NK-92 treated with Interleukin-12 subunit alpha and Interleukin-12 subunit beta, amount 100 ng/mL, for 24 hours (cell line): ENCODE data around the gene TXNDC11.

ENCODE experiments used
- DNase-seq: peaks from one replicate; lab custom pipeline; 2025; lab: John Stamatoyannopoulos, UW

The TXNDC11 gene

GRCh38 chr16:11688520-11688886 lies 54.2 kb downstream of the TXNDC11 start:
- DNase-seq = no peak

GRCh38 chr16:11687601-11688519 lies 54.8 kb downstream of the TXNDC11 start:
- no peak for DNase-seq

- DNase-seq = no peak
These were observed 55.8 kb downstream of the TXNDC11 start for GRCh38 chr16:11686713-11687380.

GRCh38 chr16:11685844-11686618 lies 56.6 kb downstream of the TXNDC11 start:
- DNase-seq = no peak

- no peak for DNase-seq
These were observed 58.2 kb downstream of the TXNDC11 start for GRCh38 chr16:11684231-11685025.

- DNase-seq = no peak
These were observed 59.5 kb downstream of the TXNDC11 start for GRCh38 chr16:11683145-11683544.

- no peak for DNase-seq
These were observed 60.0 kb downstream of the TXNDC11 start for GRCh38 chr16:11682655-11683096.

DNA sequence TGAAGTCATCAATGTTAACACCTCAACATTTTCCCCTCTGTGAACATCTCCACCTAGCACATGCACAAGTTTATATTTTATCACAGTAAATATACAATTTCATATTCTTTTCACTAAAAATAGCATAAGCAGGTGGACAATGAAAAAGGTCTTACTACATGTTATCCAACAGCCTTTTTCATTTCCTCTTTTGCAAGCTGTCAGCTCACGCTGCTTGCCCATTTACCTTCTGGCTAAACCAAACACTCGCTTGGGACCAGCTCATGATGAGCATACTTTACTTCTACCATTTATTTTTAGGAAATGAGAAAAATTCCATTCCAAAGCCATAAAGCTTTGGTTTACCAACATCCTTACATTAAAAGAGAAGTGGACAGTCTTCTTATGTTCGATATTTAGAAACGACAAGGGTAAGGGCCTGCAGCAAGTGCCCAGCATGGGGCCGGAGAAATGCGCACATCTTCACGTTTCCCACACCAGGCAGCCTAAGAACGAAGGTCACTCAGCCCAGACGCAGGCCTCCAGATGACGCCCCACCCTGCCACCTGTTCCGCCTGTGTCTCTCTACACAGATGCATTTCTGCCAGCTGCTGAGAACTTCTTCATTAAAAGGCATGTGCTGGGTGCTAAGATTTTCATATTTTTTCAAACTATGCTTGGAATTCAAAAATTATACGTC lies 60.5 kb downstream of the TXNDC11 start:
- DNase-seq = no peak

DNA sequence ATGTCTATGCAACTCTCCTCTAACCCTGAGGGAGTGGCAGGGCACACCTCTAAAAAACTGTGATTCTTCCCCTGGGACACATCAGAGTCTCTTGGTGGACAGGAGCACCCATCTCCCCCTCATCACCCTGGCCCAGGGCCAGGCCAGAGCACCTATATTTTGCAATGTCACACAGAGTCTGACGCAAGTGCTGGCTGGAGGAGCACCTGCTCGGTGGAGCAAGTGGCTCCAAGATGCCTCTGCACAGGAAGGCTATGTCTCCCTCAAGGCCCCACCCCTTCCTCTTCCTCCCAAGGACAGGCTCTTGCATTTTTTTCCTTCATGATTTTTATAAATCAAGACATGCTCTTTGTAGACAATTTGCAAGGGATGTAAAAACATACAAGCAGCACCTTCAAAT lies 61.1 kb downstream of the TXNDC11 start:
- no peak for DNase-seq

DNA sequence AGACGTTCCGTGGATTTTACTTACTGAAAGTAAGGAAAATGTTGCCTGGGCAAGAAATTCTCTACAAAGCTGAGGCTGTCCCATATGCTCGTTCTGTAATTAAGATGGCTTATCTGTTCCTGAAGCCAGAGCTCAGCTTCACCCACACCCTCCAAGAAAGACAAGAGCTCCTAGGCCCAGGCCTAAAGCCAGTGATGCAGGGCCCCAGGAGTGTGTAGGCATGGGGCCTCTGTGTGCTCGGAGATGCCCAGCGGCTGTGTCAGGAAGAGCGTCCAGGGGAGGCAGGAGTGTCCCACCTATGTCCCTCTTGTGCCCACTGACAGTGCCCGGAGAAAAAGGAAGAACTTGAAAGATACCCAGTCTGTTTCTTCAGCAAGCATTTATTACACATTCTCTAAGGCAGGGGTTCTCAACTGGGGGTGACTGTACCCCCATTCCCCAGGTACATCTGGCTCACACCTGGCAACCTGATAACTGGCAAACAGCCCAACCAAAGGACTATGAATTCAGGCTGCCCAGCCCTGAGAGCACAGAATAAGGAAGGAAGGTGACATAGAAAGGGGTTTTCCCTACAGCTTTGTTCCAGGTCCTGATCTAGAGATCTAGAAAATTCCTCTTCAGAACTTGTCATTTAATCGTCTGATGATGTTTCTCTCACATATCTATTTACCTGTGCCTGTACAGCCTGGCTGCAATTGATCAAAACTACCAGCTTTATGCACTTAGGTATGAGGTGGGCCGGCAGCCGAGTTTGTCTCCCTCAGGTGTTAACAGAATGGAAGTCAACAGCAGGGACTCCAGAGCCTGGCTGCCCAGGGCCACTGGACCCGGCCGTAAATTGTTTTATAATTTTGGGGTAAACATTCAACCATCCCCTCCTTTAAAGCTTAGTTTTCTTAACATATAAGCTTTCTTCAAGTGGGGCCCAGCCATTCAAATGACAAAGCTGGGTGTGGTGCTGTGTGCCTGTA lies 62.4 kb downstream of the TXNDC11 start:
- no peak for DNase-seq

DNA sequence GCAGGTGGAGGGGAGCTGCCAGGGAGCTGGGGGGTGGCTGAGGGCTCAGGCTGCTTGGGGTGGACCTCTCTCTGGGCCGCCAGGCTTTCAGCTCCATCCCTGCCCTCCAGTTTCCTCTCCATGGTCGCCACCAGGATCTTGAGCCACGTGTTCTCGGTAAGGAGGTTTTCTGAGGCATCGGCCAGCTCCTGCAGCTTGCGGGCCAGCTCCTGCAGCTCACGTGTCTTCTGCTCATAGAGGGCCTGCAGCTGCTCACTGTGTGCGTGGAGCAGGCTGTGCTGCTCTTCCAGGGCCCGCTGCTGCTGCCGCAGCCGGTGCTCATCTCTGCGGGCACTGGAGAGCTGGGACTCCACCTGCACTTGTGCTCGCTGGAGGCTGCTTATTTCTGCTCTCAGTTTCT lies 63.4 kb downstream of the TXNDC11 start:
- no peak for DNase-seq

DNA sequence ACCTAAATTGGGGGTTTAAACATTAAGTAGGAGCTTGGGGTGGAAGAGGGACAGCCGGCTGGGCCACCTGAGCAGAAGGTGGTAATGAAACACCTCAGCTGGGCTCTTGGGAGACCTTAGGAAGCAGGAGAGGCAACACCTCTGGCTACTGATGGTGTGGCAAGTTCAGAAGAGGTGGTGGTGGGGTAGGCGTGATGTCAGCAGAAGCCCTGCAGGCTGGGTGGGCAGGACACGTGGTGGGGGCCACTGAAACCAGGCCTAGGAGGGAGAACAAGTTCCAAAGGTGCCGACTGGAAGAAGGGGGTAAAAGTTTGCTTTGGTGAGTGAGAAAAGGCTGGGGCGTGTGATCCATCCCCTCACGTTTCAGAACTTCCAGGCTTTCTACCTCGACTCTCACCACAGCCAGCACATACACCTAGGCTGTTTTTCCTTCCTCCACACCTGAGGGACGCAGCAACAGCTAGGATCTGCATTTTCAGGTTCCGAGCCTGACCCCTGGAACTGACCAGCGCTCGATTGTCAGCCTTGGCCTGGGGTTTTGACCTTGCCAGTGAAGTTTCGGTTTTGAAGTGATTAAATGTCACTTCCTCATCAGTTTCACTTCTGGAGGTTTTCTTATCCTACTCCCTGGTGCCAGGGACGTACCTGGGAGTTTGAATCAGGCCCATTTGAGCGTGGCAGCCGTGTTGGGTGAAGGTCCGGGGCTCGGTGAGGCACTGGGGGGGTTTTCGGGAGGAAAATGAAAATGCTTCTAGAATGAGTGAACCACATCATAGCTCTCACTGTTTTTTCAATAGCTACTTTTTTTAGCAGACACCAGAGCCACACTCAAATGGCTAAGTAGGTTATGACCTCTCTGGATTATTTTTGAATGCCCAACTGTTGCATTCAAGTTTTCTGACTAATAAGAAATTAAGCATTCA lies 64.4 kb downstream of the TXNDC11 start:
- no peak for DNase-seq

GRCh38 chr16:11677451-11677951 lies 65.2 kb downstream of the TXNDC11 start:
- no peak for DNase-seq

- no peak for DNase-seq
These were observed 65.9 kb downstream of the TXNDC11 start for GRCh38 chr16:11676799-11677198.

GRCh38 chr16:11675561-11676511 lies 66.8 kb downstream of the TXNDC11 start:
- no peak for DNase-seq

DNA sequence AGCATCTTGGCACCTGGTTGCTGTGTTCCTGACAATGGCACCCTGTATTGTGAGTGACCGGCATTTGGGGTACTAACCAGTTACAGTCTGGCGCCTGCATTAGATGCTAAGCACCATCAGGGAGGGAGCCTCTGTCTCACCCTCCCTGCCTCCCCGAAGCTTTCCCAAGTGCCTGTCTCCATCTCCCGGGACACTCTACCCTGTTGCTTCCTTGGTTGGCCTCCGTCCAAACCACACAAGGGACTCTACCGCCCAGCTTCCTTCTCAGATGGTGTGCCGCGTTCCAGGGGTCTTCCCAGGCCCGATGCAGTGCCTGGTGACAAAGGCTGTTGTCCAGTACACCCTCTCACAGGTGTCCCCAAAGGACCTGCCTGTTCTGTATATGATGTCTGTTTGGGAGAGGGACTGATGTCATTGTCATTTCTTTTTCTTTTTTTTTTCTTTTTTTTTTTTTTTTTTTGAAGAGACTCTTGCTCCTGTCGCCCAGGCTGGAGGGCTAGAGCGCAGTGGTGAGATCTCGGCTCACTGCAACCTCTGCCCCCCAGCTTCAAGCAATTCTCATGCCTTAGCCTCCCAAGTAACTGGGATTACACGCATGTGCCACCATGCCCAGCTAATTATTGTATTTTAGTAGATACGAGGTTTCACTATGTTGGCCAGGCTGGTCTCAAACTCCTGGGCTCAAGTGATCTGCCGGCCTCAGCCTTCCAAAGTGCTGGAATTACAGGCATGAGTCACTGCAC lies 67.7 kb downstream of the TXNDC11 start:
- no peak for DNase-seq
